Measurements from ENCODE around the gene PIAS4.

Gene PIAS4

GRCh38 chr19:4067396-4068046 is 60.0 kb downstream of the PIAS4 start (continued):
- no peak for TF ChIP-seq GLI2 (tag by site-specific recombination; IDR thresholded peaks at IDR 0.05; ENCODE audit: borderline replicate concordance, low read depth)
- no peak for TF ChIP-seq KLF10 (tag by site-specific recombination; IDR thresholded peaks at IDR 0.05)
- no peak for TF ChIP-seq ZNF610 (tag by site-specific recombination; IDR thresholded peaks at IDR 0.05; ENCODE audit: borderline replicate concordance)
- no peak for TF ChIP-seq BCL6B (tag by site-specific recombination; IDR thresholded peaks at IDR 0.05)
- TF ChIP-seq ZSCAN4 (tag by site-specific recombination; IDR thresholded peaks at IDR 0.05): no peak
- TF ChIP-seq ZNF174 (tag by site-specific recombination; IDR thresholded peaks at IDR 0.05): no peak
- TF ChIP-seq SETDB1 (IDR thresholded peaks at IDR 0.05; ENCODE audit: insufficient read length, low read length): no peak
- no peak for TF ChIP-seq ZNF747 (tag by site-specific recombination; IDR thresholded peaks at IDR 0.05)
- TF ChIP-seq WT1 (tag by site-specific recombination; IDR thresholded peaks at IDR 0.05): no peak; the same call in 1 of the 2 replicates
- TF ChIP-seq ZNF223 (tag by site-specific recombination; IDR thresholded peaks at IDR 0.05): no peak
- no peak for TF ChIP-seq OVOL3 (tag by site-specific recombination; IDR thresholded peaks at IDR 0.05)
- TF ChIP-seq ZNF398 (tag by site-specific recombination; IDR thresholded peaks at IDR 0.05): peak; percentile 92
- TF ChIP-seq GFI1B (tag by site-specific recombination; IDR thresholded peaks at IDR 0.05): no peak
- no peak for TF ChIP-seq ZNF148 (tag by site-specific recombination; IDR thresholded peaks at IDR 0.05; ENCODE audit: borderline replicate concordance)
- TF ChIP-seq ZNF544 (tag by site-specific recombination; IDR thresholded peaks at IDR 0.05): no peak
- no peak for TF ChIP-seq REPIN1 (tag by site-specific recombination; IDR thresholded peaks at IDR 0.05; ENCODE audit: low read depth)
- TF ChIP-seq ZNF37A (tag by site-specific recombination; IDR thresholded peaks at IDR 0.05): no peak
- peak; percentile 71 for TF ChIP-seq ZFHX2 (tag by site-specific recombination; conservative IDR thresholded peaks at IDR 0.05)
- no peak for TF ChIP-seq ZFP3 (tag by site-specific recombination; IDR thresholded peaks at IDR 0.05; ENCODE audit: low read depth)
- TF ChIP-seq HOXD13 (CRISPR knock-in tag; IDR thresholded peaks at IDR 0.05; ENCODE audit: borderline replicate concordance): no peak
- no peak for TF ChIP-seq ATF2 (tag by site-specific recombination; IDR thresholded peaks at IDR 0.05; ENCODE audit: low read depth)
- no peak for TF ChIP-seq ZNF274 (IDR thresholded peaks at IDR 0.05; ENCODE audit: low read length)
- TF ChIP-seq ZNF274 (tag by site-specific recombination; IDR thresholded peaks at IDR 0.05; ENCODE audit: borderline replicate concordance): no peak
- TF ChIP-seq ZFP69B (tag by site-specific recombination; IDR thresholded peaks at IDR 0.05): no peak
- TF ChIP-seq ZNF624 (tag by site-specific recombination; IDR thresholded peaks at IDR 0.05): no peak
- no peak for TF ChIP-seq ZNF791 (tag by site-specific recombination; IDR thresholded peaks at IDR 0.05)
- no peak for TF ChIP-seq FEZF1 (tag by site-specific recombination; IDR thresholded peaks at IDR 0.05)
- no peak for TF ChIP-seq ZNF677 (tag by site-specific recombination; IDR thresholded peaks at IDR 0.05)
- no peak for TF ChIP-seq ZNF560 (tag by site-specific recombination; IDR thresholded peaks at IDR 0.05; ENCODE audit: borderline replicate concordance)
- TF ChIP-seq ZNF221 (tag by site-specific recombination; IDR thresholded peaks at IDR 0.05; ENCODE audit: borderline replicate concordance): no peak
- TF ChIP-seq ZNF155 (tag by site-specific recombination; IDR thresholded peaks at IDR 0.05): no peak
- no peak for TF ChIP-seq ZFP41 (tag by site-specific recombination; IDR thresholded peaks at IDR 0.05; ENCODE audit: borderline replicate concordance)
- TF ChIP-seq KLF7 (tag by site-specific recombination; IDR thresholded peaks at IDR 0.05; ENCODE audit: borderline replicate concordance): no peak
- no peak for TF ChIP-seq ZNF169 (tag by site-specific recombination; IDR thresholded peaks at IDR 0.05)

Data from HEK293 (cell line).